Measurements from ENCODE around the gene IGIP. TPM values are rescaled to one million over a fixed set of nuclear protein-coding genes. Genes with fewer than 3 reads are reported as not detected.

IGIP gene
- 0.81 TPM for polyA plus RNA-seq (2013, experiment 1 of 2)
- 0.86 TPM for polyA plus RNA-seq (2013, experiment 2 of 2)

GRCh38 chr5:140125637-140126036, at the start of gene IGIP:
Gene IGIP, plus strand, starts transcription at chr5:140125937. Its CDS starts 2,540 bp downstream, at chr5:140128477.
- no peak within 1 kb of the TSS for H3K27ac ChIP-seq (ENCODE audit: low read depth, low read length, severe bottlenecking)
- no CpG with 5 or more reads among the region's 4 CpGs for WGBS, 2 experiments (ENCODE audit: insufficient coverage in 2 of 2)
- no peak within 1 kb of the TSS for H3K4me3 ChIP-seq (ENCODE audit: extremely low read depth, insufficient read depth, low read length, poor library complexity, severe bottlenecking)
- no peaks in the 10 kb centered on the region for H3K4me1 ChIP-seq (ENCODE audit: control insufficient read depth, insufficient read depth, low read length, poor library complexity, severe bottlenecking)
- H3K36me3 ChIP-seq (ENCODE audit: control insufficient read depth, insufficient read depth, low read length), result no peaks in the 10 kb centered on the region
- H3K9me3 ChIP-seq (ENCODE audit: control insufficient read depth, low read length), result no peaks in the 10 kb centered on the region

GRCh38 chr5:140076142-140076541, 49.6 kb upstream of the IGIP start:
- Histone ChIP-seq H3K9me3 (ENCODE audit: control insufficient read depth, low read length) (no peaks in the 10 kb centered on the region), H3K4me3 (ENCODE audit: extremely low read depth, insufficient read depth, low read length, poor library complexity, severe bottlenecking) (no peak overlapping the region), H3K36me3 (ENCODE audit: control insufficient read depth, insufficient read depth, low read length) (no peaks in the 10 kb centered on the region), H3K4me1 (ENCODE audit: control insufficient read depth, insufficient read depth, low read length, poor library complexity, severe bottlenecking) (no peaks in the 10 kb centered on the region), H3K27ac (ENCODE audit: low read depth, low read length, severe bottlenecking) (no peak overlapping the region)
- WGBS, 2 experiments (ENCODE audit: insufficient coverage in 2 of 2), result no CpG with 5 or more reads among the region's 1 CpG

GRCh38 chr5:140076788-140077187, 48.9 kb upstream of the IGIP start:
- H3K36me3 ChIP-seq (ENCODE audit: control insufficient read depth, insufficient read depth, low read length), result no peaks in the 10 kb centered on the region
- H3K4me1 ChIP-seq (ENCODE audit: control insufficient read depth, insufficient read depth, low read length, poor library complexity, severe bottlenecking), result no peaks in the 10 kb centered on the region
- no CpG with 5 or more reads among the region's 2 CpGs for WGBS, 2 experiments (ENCODE audit: insufficient coverage in 2 of 2)
- H3K9me3 ChIP-seq (ENCODE audit: control insufficient read depth, low read length), result no peaks in the 10 kb centered on the region
- no peak overlapping the region for H3K27ac ChIP-seq (ENCODE audit: low read depth, low read length, severe bottlenecking)
- H3K4me3 ChIP-seq (ENCODE audit: extremely low read depth, insufficient read depth, low read length, poor library complexity, severe bottlenecking), result no peak overlapping the region

GRCh38 chr5:140083120-140083519, 42.6 kb upstream of the IGIP start:
- WGBS, 2 experiments (ENCODE audit: insufficient coverage in 2 of 2), result 80 to 83% methylated on average over 1 of the region's 1 CpG
- H3K9me3 ChIP-seq (ENCODE audit: control insufficient read depth, low read length), result no peaks in the 10 kb centered on the region
- H3K36me3 ChIP-seq (ENCODE audit: control insufficient read depth, insufficient read depth, low read length), result no peaks in the 10 kb centered on the region
- no peak overlapping the region for H3K27ac ChIP-seq (ENCODE audit: low read depth, low read length, severe bottlenecking)
- H3K4me3 ChIP-seq (ENCODE audit: extremely low read depth, insufficient read depth, low read length, poor library complexity, severe bottlenecking), result no peak overlapping the region
- no peaks in the 10 kb centered on the region for H3K4me1 ChIP-seq (ENCODE audit: control insufficient read depth, insufficient read depth, low read length, poor library complexity, severe bottlenecking)

- WGBS, 2 experiments (ENCODE audit: insufficient coverage in 2 of 2), result no CpG with 5 or more reads among the region's 1 CpG
Measured at GRCh38 chr5:140083650-140084049, 42.1 kb upstream of the IGIP start.

GRCh38 chr5:140084541-140084940, 41.2 kb upstream of the IGIP start:
- Histone ChIP-seq H3K9me3 (ENCODE audit: control insufficient read depth, low read length) (no peaks in the 10 kb centered on the region), H3K27ac (ENCODE audit: low read depth, low read length, severe bottlenecking) (no peak overlapping the region), H3K4me1 (ENCODE audit: control insufficient read depth, insufficient read depth, low read length, poor library complexity, severe bottlenecking) (no peaks in the 10 kb centered on the region), H3K4me3 (ENCODE audit: extremely low read depth, insufficient read depth, low read length, poor library complexity, severe bottlenecking) (no peak overlapping the region), H3K36me3 (ENCODE audit: control insufficient read depth, insufficient read depth, low read length) (no peaks in the 10 kb centered on the region)
- WGBS, 2 experiments (ENCODE audit: insufficient coverage in 2 of 2), result 13 to 47% methylated on average over 2 to 4 of the region's 4 CpGs

More at GRCh38 chr5:140083650-140084049, 42.1 kb upstream of the IGIP start:
- no peak overlapping the region for H3K4me3 ChIP-seq (ENCODE audit: extremely low read depth, insufficient read depth, low read length, poor library complexity, severe bottlenecking)
- no peaks in the 10 kb centered on the region for H3K9me3 ChIP-seq (ENCODE audit: control insufficient read depth, low read length)
- H3K4me1 ChIP-seq (ENCODE audit: control insufficient read depth, insufficient read depth, low read length, poor library complexity, severe bottlenecking), result no peaks in the 10 kb centered on the region
- no peak overlapping the region for H3K27ac ChIP-seq (ENCODE audit: low read depth, low read length, severe bottlenecking)
- no peaks in the 10 kb centered on the region for H3K36me3 ChIP-seq (ENCODE audit: control insufficient read depth, insufficient read depth, low read length)

GRCh38 chr5:140090251-140090650, 35.5 kb upstream of the IGIP start:
- H3K27ac ChIP-seq (ENCODE audit: low read depth, low read length, severe bottlenecking), result no peak overlapping the region
- WGBS, 2 experiments (ENCODE audit: insufficient coverage in 2 of 2), result no CpG with 5 or more reads among the region's 1 CpG
- no peaks in the 10 kb centered on the region for H3K4me1 ChIP-seq (ENCODE audit: control insufficient read depth, insufficient read depth, low read length, poor library complexity, severe bottlenecking)
- H3K4me3 ChIP-seq (ENCODE audit: extremely low read depth, insufficient read depth, low read length, poor library complexity, severe bottlenecking), result no peak overlapping the region
- no peaks in the 10 kb centered on the region for H3K9me3 ChIP-seq (ENCODE audit: control insufficient read depth, low read length)
- H3K36me3 ChIP-seq (ENCODE audit: control insufficient read depth, insufficient read depth, low read length), result no peaks in the 10 kb centered on the region

- H3K9me3 ChIP-seq (ENCODE audit: control insufficient read depth, low read length), result no peaks in the 10 kb centered on the region
- no peaks in the 10 kb centered on the region for H3K36me3 ChIP-seq (ENCODE audit: control insufficient read depth, insufficient read depth, low read length)
- no peak overlapping the region for H3K4me3 ChIP-seq (ENCODE audit: extremely low read depth, insufficient read depth, low read length, poor library complexity, severe bottlenecking)
- WGBS, 2 experiments (ENCODE audit: insufficient coverage in 2 of 2), result no CpG with 5 or more reads among the region's 1 CpG
- H3K4me1 ChIP-seq (ENCODE audit: control insufficient read depth, insufficient read depth, low read length, poor library complexity, severe bottlenecking), result no peaks in the 10 kb centered on the region
- H3K27ac ChIP-seq (ENCODE audit: low read depth, low read length, severe bottlenecking), result no peak overlapping the region
Measured at GRCh38 chr5:140093179-140093578, 32.6 kb upstream of the IGIP start.

GRCh38 chr5:140093866-140094265, 31.9 kb upstream of the IGIP start:
- no peaks in the 10 kb centered on the region for H3K9me3 ChIP-seq (ENCODE audit: control insufficient read depth, low read length)
- no peak overlapping the region for H3K27ac ChIP-seq (ENCODE audit: low read depth, low read length, severe bottlenecking)
- H3K36me3 ChIP-seq (ENCODE audit: control insufficient read depth, insufficient read depth, low read length), result no peaks in the 10 kb centered on the region
- H3K4me1 ChIP-seq (ENCODE audit: control insufficient read depth, insufficient read depth, low read length, poor library complexity, severe bottlenecking), result no peaks in the 10 kb centered on the region
- 100% methylated on average over 1 of the region's 1 CpG for WGBS, 2 experiments (ENCODE audit: insufficient coverage in 2 of 2)
- H3K4me3 ChIP-seq (ENCODE audit: extremely low read depth, insufficient read depth, low read length, poor library complexity, severe bottlenecking), result no peak overlapping the region

- no peak overlapping the region for H3K27ac ChIP-seq (ENCODE audit: low read depth, low read length, severe bottlenecking)
- no peaks in the 10 kb centered on the region for H3K9me3 ChIP-seq (ENCODE audit: control insufficient read depth, low read length)
- H3K36me3 ChIP-seq (ENCODE audit: control insufficient read depth, insufficient read depth, low read length), result no peaks in the 10 kb centered on the region
- H3K4me3 ChIP-seq (ENCODE audit: extremely low read depth, insufficient read depth, low read length, poor library complexity, severe bottlenecking), result no peak overlapping the region
- H3K4me1 ChIP-seq (ENCODE audit: control insufficient read depth, insufficient read depth, low read length, poor library complexity, severe bottlenecking), result no peaks in the 10 kb centered on the region
Measured at GRCh38 chr5:140094889-140095288, 30.8 kb upstream of the IGIP start.

- H3K4me1 ChIP-seq (ENCODE audit: control insufficient read depth, insufficient read depth, low read length, poor library complexity, severe bottlenecking), result no peaks in the 10 kb centered on the region
- H3K27ac ChIP-seq (ENCODE audit: low read depth, low read length, severe bottlenecking), result no peak overlapping the region
- no peak overlapping the region for H3K4me3 ChIP-seq (ENCODE audit: extremely low read depth, insufficient read depth, low read length, poor library complexity, severe bottlenecking)
- no peaks in the 10 kb centered on the region for H3K36me3 ChIP-seq (ENCODE audit: control insufficient read depth, insufficient read depth, low read length)
- H3K9me3 ChIP-seq (ENCODE audit: control insufficient read depth, low read length), result no peaks in the 10 kb centered on the region
- WGBS, 2 experiments (ENCODE audit: insufficient coverage in 2 of 2), result no CpG with 5 or more reads among the region's 1 CpG
Measured at GRCh38 chr5:140101179-140101578, 24.6 kb upstream of the IGIP start.
